Cerebellar nuclear complex (tissue), 1 donor: ENCODE measurements around the gene CDK5RAP3.
"Not testable (repeated sequence)": the region's sequence is repeated elsewhere in the genome, so short reads cannot be mapped to it uniquely, and the experiment has no call there.

Experiments
- DNase-seq, 2 experiments: peaks; one replicate each; lab custom pipeline; 2025; lab: John Stamatoyannopoulos, UW

CDK5RAP3 gene

GRCh38 chr17:47975189-47975822 lies 4.4 kb downstream of the CDK5RAP3 start:
- DNase-seq = no peak

GRCh38 chr17:47975823-47976205 lies 4.9 kb downstream of the CDK5RAP3 start:
- no peak for DNase-seq

- DNase-seq = no peak
Observed at GRCh38 chr17:47978324-47978723, 7.4 kb downstream of the CDK5RAP3 start.

GRCh38 chr17:47980541-47980940 lies 9.6 kb downstream of the CDK5RAP3 start:
- DNase-seq = no peak

- no peak for DNase-seq
Observed at GRCh38 chr17:47981462-47981861, 10.5 kb downstream of the CDK5RAP3 start.

- DNase-seq = no peak
Observed at GRCh38 chr17:47982091-47982617, 11.2 kb downstream of the CDK5RAP3 start.

GRCh38 chr17:47982645-47983390 lies 11.9 kb downstream of the CDK5RAP3 start:
- DNase-seq = no peak

- no peak for DNase-seq
Observed at GRCh38 chr17:47983492-47984223, 12.7 kb downstream of the CDK5RAP3 start.

GRCh38 chr17:47986520-47986919 lies 15.6 kb downstream of the CDK5RAP3 start:
- DNase-seq = no peak

- no peak for DNase-seq
Observed at GRCh38 chr17:47987240-47987835, 16.4 kb downstream of the CDK5RAP3 start.

GRCh38 chr17:47988445-47988844 lies 17.5 kb downstream of the CDK5RAP3 start:
- DNase-seq = not testable (repeated sequence)

- DNase-seq = no peak
Observed at GRCh38 chr17:47989159-47989558, 18.2 kb downstream of the CDK5RAP3 start.

GRCh38 chr17:47989700-47990099 lies 18.8 kb downstream of the CDK5RAP3 start:
- no peak for DNase-seq

- no peak for DNase-seq
Observed at GRCh38 chr17:47990962-47991731, 20.2 kb downstream of the CDK5RAP3 start.

- no peak for DNase-seq
Observed at GRCh38 chr17:47992216-47992615, 21.3 kb downstream of the CDK5RAP3 start.

GRCh38 chr17:47993031-47993564 lies 22.2 kb downstream of the CDK5RAP3 start:
- DNase-seq = no peak

GRCh38 chr17:47993964-47994363 lies 23.1 kb downstream of the CDK5RAP3 start:
- DNase-seq = no peak

GRCh38 chr17:47994724-47995123 lies 23.8 kb downstream of the CDK5RAP3 start:
- DNase-seq = no peak

- DNase-seq = no peak
Observed at GRCh38 chr17:47995241-47995935, 24.5 kb downstream of the CDK5RAP3 start.

- no peak for DNase-seq
Observed at GRCh38 chr17:47996201-47996600, 25.3 kb downstream of the CDK5RAP3 start.

- DNase-seq = no peak
Observed at GRCh38 chr17:47997586-47997985, 26.7 kb downstream of the CDK5RAP3 start.
